Posterior vena cava (tissue), 2 donors: ENCODE data around the gene HSD3B7. TPM values are rescaled to one million over a fixed set of nuclear protein-coding genes. Genes with fewer than 3 reads are reported as not detected.

ENCODE experiments used
- DNase-seq: peaks from one replicate; pipeline ENCODE4 v3.0.0-alpha.2; 2020; ENCODE audit warnings: low spot score
- intact Hi-C, 2 donors: fragments of 100-400 bp; cut with DNase I; formaldehyde crosslinking; loops; one replicate each; pipeline versions ENCODE4 v1.14.1 to v1.14.2; 2022 to 2023
- total RNA-seq, 2 donors: library from RNA; stranded (reverse); fragmentation: NEBNext Ultra II Directional; extraction: Animal tissue kit (Norgen Biotek cat#: 25700); gene quantifications; one replicate each; pipeline ENCODE4 v1.2.1, GENCODE V29; 2021
- donor health status: DM: yes; HTN: yes; CAD: no.
- donor health status: DM: yes; HTN: yes; CAD: no.

The HSD3B7 gene
- total RNA-seq, 2 donors from 2014 or later = 38.5 to 39.2 TPM

- intact Hi-C loops = no loop called here
- DNase-seq = no peak
Measured at GRCh38 chr16:30953511-30954124, 31.4 kb upstream of the HSD3B7 start.

GRCh38 chr16:30954993-30955392 lies 30.0 kb upstream of the HSD3B7 start:
- DNase-seq = no peak
- intact Hi-C loops = no loop called here

- peak; percentile 96 for DNase-seq
- intact Hi-C loops = no loop called here
Measured at GRCh38 chr16:30956601-30957455, 28.2 kb upstream of the HSD3B7 start.

- intact Hi-C loops = no loop called here
Measured at GRCh38 chr16:30957456-30958174, 27.4 kb upstream of the HSD3B7 start, which contains the start of gene SETD1A. TSS of gene SETD1A (plus strand) at chr16:30957754. CDS start at chr16:30958732, 978 bp downstream.

GRCh38 chr16:30958175-30959079 lies 26.6 kb upstream of the HSD3B7 start:
- peak; percentile 86 for DNase-seq
- intact Hi-C loops = no loop called here

More at GRCh38 chr16:30957456-30958174, 27.4 kb upstream of the HSD3B7 start, which contains the start of gene SETD1A:
- DNase-seq = peak; percentile 100

GRCh38 chr16:30961384-30961783 lies 23.6 kb upstream of the HSD3B7 start:
- no peak for DNase-seq
- intact Hi-C loops = no loop called here

- DNase-seq = no peak
- intact Hi-C loops = no loop called here
Measured at GRCh38 chr16:30963925-30964511, 21.0 kb upstream of the HSD3B7 start.

GRCh38 chr16:30964574-30965226 lies 20.3 kb upstream of the HSD3B7 start:
- intact Hi-C loops = no loop called here
- DNase-seq = no peak

- intact Hi-C loops = no loop called here
- no peak for DNase-seq
Measured at GRCh38 chr16:30965436-30965835, 19.6 kb upstream of the HSD3B7 start.

- DNase-seq = no peak
- intact Hi-C loops = no loop called here
Measured at GRCh38 chr16:30966033-30966619, 18.9 kb upstream of the HSD3B7 start.

- DNase-seq = no peak
- intact Hi-C loops = no loop called here
Measured at GRCh38 chr16:30967795-30968194, 17.2 kb upstream of the HSD3B7 start.

GRCh38 chr16:30969246-30969842 lies 15.7 kb upstream of the HSD3B7 start:
- intact Hi-C loops = no loop called here
- no peak for DNase-seq

GRCh38 chr16:30971298-30971697 lies 13.7 kb upstream of the HSD3B7 start:
- intact Hi-C loops = no loop called here
- no peak for DNase-seq

- no peak for DNase-seq
- intact Hi-C loops = no loop called here
Measured at GRCh38 chr16:30972872-30973271, 12.1 kb upstream of the HSD3B7 start.

GRCh38 chr16:30974348-30974747 lies 10.7 kb upstream of the HSD3B7 start:
- intact Hi-C loops = no loop called here
- DNase-seq = no peak

GRCh38 chr16:30976486-30976885 lies 8.5 kb upstream of the HSD3B7 start:
- intact Hi-C loops = no loop called here

GRCh38 chr16:30977502-30977901 lies 7.5 kb upstream of the HSD3B7 start:
- intact Hi-C loops = no loop called here
- DNase-seq = no peak

More at GRCh38 chr16:30976486-30976885, 8.5 kb upstream of the HSD3B7 start:
- DNase-seq = no peak
